GM19351 (cell line): ENCODE measurements around the gene MUC13.

Experiments used
- ATAC-seq: cut with Tn5 transposase; IDR thresholded peaks from one replicate; pipeline ENCODE4 v1.9.1; 2021; ENCODE audit warnings: mild to moderate bottlenecking, moderate library complexity; ENCODE audit not compliant: unreplicated experiment

MUC13 gene

DNA sequence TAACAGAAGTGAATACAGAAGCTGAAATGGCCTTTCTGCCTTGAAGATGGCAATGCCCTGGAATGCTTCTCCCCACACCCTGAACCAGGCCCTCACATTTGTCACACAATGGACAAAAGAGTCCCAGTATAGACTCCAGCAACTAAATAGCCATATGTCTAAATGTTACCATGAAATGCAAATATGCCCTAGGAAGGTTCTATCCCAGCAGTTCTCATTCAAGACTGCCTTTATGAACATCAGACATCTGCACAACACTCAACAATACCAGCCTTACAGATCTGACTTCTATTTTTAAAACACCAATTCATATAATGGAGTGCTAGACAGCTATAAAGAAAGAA, 55.2 kb downstream of the MUC13 start:
- no peak for ATAC-seq

DNA sequence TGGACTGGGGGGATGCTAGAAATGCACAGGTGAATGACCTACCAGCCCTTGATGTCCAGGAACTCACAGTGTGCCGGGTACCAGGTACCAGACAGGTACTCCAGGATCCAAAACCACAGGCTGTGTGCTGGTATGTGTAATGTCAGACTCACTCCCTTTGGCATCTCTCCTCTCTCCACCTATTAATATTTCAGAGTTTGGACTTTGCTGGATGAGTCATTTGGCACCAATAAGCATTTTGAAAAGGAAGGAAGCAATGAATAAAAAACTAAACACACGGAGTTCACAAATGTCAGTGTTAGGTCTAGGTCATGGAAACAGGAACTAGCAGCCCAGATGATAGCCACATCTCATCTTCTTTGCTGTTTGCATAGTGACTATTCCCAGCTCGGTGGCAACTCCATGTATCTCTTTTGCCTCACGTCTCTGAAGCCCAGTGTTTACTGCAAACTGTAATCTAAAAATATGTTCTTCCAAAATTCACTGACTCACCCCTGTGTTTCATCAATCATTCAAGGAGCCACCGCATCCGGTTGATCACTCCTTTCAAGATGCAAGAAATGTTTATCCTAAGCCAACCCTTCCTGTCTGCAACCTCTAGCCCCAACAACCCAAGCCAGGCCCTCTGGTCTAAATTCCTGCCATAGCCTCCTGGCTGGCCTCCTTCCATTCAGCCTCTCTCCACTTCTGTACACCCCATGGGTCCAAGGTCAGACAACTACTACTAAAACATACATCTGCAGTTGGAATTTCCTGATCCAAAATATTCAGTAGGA, 55.8 kb downstream of the MUC13 start:
- ATAC-seq: no peak

DNA sequence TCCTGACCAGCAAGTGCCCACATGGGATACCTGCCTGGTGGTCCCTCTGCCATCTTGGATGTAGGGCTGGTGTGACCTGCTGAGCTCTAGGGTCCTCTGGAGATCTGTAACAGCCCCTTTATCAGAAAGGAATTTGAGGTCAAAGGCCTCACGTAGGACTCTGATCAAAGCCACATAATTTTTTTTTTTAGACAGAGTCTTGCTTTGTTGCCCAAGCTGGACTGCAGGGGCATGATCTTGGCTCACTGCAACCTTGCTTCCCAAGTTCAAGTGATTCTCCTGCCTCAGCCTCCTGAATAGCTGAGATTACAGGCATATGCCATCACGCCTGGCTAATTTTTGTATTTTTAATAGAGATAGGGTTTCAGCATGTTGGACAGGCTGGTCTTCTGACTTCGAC, 56.9 kb downstream of the MUC13 start:
- no peak for ATAC-seq

DNA sequence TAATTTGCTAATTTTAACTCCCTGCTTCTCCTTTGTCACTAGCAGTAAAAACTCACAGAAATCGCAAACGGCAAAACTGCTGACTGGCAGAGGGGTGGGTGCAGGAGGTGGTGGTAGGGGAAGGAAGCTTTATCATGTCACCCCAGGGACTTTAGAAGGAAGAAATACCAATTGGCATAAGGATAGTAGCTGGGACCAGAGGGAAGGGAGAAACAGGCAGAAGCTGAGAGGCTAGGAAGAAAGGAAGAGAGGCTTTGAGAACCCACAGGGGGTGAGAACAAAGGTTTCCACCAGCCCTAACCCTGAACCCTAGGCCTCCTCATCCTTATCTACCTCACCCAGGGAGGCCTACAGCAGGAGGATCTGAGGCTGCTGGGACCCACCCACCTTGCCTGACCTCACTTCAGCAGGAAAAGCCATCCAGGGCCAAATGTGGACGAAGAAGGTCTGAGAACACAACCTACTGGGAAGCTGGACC, 58.1 kb downstream of the MUC13 start:
- no peak for ATAC-seq

DNA sequence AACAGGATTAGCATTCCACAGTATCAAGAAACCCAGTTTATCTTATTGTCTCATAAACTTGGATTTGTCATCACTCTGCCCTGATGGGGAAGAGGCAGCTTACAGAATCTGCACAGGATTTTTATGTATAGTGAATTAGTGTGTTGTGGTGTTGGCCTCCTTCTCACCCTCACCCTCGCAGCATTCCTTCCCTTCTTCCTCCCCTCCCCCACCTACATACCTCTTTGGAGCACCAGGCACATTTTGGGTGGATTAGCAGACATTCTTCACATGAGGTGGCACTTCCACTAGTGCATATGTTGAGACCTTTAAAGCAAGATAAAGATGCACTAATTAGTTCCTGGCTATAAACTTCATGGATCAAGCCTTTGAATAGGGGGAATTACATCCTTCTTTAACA, 61.3 kb downstream of the MUC13 start:
- no peak for ATAC-seq

DNA sequence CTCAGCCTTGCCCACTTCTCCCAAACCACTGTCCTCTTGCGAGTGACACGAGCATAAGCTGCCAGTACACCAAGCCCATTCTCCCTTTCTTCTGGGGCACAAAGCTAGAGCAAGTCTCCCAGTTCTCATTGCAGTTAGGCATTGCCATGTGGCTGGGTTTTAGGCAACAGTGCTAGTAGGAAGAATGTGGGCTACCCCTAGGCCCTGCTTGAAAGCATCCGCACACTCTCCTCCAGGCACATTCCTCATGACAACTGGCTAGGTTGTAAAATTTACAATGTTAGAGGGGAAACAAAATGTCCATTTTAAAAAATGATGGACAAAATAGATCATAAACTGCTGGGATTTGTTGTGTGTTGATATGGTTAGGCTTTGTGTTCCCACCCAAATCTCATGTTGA, 67.0 kb downstream of the MUC13 start:
- no peak for ATAC-seq

DNA sequence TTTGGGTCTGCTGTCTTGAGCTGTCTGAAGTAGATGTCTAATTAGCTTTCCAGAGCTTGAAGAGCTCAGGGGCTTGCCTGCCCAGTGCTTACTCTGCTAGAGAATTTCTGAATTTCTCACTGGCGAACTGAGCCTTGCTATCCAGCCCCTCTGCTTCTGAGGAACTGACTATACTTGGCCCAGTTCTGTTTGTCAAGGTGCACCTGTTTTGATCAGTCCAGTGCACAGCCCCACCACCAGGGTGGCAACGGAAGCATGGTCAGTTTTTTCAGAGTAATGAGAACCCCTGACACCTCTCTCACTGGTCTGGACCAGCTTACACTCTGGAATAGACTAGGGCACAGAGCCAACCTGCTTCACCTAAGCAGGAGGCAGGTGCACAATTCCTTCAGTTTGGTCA, 72.5 kb downstream of the MUC13 start:
- no peak for ATAC-seq

DNA sequence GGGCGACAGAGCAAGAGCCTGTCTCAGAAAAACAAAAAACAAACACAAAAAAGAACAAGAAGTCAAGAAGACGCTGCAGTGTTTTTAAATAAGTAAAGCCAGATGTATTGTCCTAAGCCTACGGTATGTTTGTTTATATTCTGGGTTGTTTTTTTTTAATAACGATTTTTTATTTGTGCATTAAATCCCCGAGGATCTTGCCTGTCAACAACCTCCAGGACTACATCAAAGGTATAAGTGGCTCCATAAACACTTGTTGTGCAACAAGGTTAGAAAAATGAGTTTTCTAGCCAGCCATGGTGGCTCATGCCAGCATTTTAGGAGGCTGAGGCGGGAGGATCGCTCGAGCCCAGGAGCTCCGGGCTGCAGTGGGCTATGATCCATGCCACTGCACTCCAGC, 73.5 kb downstream of the MUC13 start:
- ATAC-seq: no peak

DNA sequence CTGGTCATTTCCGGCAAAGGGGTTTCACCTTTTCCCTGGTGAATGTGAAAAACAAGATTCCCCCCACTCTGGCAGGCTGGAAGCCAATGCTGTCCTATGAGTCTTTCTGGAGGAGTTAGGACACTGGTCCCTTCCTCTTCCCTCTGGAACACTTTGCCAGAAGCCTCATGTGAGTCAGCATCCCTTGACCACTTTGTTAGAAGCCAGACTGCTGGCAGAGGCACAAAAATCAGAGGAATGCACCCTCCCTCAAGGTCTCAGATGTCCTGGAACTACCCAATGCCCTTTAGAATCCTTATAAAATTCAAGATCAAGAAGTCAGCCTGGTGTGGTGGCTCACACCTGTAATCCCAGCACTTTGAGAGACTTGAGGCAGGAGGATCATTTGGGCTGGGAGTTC, 74.0 kb downstream of the MUC13 start:
- ATAC-seq: no peak

DNA sequence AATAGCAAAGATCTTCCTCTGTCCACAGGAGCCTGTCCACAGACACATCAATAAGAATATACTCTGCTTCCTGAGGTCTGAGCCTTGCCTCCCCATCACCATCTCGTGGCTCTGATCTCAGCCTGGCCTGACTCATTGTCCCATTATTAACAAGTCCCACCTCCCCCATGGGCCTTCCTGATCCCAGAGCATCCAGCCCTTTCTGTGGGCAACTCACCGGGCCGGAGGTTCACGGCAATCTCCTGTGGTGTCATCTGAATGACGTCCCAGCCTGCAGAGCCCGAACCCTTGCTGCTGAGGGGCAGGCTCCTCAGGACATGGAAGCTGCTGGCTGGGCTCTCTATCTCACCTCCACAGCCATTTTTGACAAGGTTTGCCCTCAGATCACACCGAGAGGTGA, 75.5 kb downstream of the MUC13 start:
- no peak for ATAC-seq

DNA sequence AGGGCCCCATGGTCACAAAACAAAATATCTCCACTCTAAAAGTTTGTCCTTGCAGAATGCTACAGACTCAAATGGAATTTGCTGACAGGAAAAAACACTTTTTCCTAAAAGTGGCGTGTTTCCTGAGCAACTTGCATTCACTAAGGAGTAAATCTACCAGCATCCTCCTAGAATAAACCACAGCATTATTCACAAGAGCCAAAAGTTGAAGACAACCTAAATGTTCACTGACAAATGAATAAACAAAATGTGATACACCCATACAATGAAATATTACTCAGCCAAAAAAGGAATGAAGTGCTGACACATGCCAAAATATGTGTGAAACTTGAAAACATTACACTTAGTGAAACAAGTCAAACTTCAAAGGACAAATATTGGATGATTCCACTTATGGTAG, 76.3 kb downstream of the MUC13 start:
- ATAC-seq: no peak

DNA sequence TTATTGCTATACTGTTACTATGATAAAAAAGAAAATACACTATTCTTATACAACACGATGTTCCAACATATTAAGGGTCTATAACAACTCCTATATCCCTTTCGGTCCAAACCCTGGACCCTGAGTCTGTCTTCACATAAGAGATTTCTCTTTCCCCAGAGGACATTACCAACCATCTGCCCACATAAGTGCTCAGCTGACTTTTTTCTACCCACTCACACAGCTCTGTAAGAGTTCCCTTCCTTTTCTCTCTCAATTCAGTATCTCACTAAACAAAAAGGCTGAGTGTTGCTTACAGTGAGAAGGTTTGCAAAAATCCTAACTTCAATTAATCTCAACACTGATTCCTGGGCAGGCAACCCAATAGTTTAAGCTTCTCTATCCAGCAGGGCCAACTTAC, 77.9 kb downstream of the MUC13 start:
- ATAC-seq: no peak
